EL (cell line): Measurements from ENCODE around the gene DUS4L.
"Not testable (repeated sequence)": the region's sequence is repeated elsewhere in the genome, so short reads cannot be mapped to it uniquely, and the experiment has no call there.

ENCODE experiments used
- DNase-seq: peaks from one replicate; pipeline ENCODE4 v3.0.0-alpha.2; 2016

The DUS4L gene, protein sequence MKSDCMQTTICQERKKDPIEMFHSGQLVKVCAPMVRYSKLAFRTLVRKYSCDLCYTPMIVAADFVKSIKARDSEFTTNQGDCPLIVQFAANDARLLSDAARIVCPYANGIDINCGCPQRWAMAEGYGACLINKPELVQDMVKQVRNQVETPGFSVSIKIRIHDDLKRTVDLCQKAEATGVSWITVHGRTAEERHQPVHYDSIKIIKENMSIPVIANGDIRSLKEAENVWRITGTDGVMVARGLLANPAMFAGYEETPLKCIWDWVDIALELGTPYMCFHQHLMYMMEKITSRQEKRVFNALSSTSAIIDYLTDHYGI

DNA sequence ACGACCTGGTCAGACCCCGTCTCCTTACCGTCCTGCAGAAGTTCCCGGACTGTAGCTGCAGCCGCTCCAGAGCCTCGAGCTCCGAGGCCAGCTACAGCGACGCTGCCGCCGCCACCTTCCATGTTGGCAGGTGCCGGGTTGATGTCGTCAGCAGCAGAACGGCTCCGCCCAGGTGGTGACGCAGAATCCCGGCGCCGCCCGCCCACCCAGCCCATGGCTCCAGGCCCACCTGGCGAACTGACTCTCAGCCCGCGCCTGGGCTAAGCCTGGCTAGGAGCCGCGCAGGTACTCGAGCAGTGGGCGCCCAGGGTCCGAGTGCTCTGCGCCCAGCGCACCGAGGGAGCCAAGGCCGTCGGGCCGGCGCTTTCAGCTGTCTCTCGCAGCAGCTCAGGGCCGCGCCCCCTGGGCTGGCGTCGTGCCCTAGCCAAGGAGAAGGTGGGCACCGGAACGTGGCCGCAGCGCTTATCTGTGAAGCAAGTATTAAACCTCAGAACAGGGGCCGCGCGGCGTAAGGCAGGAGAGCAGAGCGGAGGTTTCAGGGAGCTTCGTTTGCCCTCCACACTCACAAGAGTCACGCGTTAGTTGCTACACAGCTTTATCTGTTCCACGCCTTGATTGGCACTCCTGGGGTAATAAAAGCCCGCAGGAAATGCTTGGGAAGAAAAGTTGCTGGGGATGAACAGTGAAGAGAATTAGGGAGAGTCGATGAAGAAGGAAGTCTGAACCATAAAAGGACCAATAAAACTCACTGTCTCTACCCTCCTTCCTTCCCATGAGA lies at the start of gene DUS4L, which contains the start of gene COG5:
Gene DUS4L, plus strand, starts transcription at position 197 of the 778 bp plus-strand sequence. CDS start 3,100 bp downstream, outside the sequence.
Gene COG5, minus strand, starts transcription at position 146 of the 778 bp plus-strand sequence. Its CDS starts 24 bp downstream, at position 122.
- peak; percentile 73 for DNase-seq

DNA sequence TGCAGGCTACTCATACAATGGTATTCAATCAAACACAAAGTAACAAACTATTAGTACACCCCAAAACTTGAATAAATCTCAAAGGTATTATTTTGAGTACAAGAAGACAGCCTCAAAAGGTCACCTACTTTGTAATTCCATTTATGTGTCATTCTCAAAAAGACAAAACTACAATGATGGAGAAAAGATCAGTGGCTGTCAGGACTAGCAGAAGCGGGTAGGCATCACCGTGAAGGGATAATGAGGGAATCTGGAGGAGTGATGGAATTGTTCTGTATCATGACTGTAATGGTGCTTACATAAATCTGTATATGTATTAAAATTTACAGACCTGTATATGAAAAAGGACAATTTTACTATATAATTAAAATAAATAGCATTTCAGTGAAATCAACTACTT lies 37.1 kb upstream of the DUS4L start:
- DNase-seq: no peak

DNA sequence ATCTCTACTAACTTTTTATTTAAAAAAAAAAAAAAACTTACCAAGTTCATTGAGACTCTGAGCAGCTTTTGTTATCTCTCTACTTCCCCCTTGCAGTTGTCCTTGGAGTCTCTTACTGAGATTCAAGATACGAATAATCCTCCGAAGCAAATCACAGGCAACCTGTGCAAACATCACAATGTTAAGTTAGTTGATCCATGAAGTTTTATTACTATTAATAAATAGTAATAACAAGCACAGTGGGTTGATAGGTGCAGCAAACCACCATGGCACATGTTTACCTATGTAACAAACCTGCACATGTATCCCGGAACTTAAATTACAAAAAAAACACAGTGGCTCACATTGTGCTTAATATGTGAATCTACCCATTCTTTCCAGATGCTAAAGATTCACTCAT lies 36.6 kb upstream of the DUS4L start:
- DNase-seq: no peak

DNA sequence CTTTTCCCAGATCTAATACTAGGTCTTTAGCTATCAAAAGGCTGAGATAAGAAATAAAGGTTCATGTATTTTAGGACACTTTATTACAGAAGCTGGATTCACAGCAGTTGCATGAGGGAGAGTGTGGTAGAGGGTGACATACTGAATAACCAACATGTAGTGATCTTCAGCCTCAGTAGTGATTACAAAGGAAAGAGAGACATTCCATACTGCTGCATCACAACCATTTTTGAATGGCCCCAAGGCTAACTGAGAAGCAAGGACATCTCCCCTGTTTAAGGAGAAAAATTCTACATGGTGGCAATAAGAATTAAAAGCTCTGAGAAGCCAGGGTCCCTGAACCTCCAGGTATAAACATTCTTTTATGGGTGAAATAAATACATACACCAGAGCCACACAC lies 35.3 kb upstream of the DUS4L start:
- DNase-seq: peak; percentile 75

DNA sequence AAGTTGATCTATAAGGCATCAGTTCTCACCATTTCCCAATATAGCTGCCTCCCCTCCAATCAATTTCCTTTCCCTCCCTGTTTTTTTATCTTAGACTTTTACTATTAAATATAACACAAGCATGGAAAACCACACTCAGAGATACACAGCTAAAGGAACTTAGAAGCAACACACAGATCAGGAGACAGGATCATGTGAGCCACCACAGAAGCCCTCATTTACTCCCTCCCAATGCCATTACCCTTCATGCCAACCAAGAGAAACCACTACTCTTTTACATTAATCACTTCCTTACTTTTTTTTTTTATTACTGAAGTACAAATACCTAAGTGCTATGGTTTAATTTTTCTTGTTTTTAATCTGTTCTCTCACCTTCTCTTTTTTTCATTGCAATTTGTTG lies 33.0 kb upstream of the DUS4L start:
- DNase-seq: no peak

DNA sequence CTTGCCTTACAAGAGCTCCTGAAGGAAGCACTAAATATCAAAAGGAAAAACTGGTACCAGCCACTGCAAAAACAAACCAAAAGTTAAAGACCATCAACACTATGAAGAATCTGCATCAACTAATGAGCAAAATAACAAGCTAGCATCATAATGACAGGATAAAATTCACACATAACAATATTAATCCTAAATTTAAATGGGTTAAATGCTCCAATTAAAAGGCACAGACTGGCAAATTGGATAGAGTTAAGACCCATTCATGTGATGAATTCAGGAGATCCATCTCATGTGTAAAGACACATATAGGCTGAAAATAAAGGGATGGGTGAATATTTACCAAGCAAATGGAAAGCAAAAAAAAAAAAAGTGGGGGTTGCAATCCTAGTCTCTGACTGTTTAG lies 29.6 kb upstream of the DUS4L start:
- no peak for DNase-seq

DNA sequence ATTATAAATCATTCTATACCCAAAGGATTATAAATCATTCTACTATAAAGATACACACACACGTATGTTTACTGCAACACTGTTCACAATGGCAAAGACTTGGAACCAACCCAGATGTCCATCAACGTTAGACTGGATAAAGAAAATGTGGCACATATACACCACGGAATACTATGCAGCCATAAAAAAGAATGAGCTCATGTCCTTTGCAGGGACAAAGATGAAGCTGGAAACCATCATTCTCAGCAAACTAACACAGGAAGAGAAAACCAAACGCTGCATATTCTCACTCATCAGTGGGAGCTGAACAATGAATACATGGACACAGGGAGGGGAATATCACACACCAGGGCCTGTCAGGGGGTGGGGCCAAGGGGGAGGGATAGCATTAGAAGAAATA lies 26.5 kb upstream of the DUS4L start:
- DNase-seq: not testable (repeated sequence)

DNA sequence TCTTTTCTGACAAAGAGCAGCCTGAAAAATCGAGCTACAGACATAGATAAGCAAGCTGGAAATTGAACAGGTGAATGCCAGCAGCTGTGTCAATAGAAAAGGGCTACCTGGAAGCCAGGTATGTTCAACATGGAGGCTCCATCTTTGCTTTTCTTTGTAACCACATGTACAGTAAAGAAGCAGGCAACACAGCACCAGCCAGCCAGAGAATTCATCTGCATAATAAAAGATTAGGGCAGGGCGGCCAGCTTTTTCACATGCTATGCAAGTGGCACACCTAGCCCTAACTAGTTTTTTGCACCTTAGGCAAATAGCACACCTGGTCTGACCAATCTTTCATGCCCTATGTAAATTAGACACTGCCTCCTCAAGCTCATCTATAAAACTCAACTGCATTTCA lies 25.8 kb upstream of the DUS4L start:
- no peak for DNase-seq

DNA sequence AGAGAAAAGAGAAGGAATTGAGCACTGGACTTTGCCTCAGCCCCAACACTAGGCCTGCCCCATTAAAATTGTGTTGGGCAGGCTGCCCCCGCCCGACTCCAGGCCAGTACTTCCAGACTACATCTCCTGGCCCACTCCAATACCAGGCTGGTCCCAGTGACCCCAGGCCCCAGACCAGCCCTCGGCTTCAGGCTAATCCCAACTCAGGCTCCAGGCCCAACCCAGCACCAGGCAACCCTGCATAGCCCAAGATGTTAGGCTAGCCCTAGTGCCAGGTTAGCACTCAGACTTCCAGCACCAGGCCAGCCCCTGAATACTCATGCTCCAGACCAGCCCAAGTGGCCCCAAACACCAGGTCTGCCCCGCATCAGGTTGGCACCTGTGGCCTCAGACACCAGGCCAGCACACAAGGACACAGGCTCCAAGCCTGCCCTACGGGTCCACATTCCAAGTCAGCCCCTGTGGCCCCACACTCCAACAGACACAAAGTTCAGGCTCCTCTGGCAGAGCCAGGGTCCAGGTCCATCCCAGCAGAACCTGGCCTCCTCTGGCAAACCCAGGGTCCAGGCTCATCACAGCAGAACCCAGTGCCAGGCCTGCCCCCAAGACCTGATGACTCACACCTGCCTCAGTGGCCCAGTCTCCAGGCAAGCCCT lies 20.3 kb upstream of the DUS4L start:
- no peak for DNase-seq

DNA sequence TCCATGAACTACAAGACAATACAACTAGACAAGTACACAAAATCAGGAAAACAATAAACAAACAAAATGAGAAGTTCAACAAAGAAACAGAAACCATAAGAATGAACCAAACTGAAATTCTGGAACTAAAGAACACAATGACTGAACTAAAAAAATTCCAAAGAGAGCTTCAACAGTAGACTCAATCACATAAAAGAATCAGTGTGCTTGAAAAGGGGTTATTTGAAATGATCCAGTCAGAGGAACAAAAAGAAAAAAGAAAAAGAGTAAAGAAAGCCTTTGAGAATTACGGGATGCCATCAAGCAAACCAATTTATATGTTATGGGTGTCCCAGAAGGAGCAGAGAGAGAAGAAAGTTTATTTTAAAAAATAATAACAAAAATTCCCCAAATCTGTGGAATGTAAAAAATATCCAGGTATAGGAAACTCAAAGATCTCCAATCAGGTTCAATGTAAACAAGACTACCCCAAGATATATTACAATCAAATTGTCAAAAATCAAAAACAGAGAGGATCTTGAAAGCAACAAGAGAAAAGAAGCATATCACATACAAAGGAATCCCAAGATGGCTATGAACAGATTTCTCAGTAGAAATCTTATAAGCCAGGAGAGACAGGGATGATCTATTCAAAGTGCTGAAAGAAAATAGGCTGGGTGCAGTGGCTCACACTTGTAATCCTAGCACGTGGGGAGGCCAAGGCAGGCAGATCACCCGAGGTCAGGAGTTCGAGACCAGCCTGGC lies 18.8 kb upstream of the DUS4L start:
- no peak for DNase-seq

DNA sequence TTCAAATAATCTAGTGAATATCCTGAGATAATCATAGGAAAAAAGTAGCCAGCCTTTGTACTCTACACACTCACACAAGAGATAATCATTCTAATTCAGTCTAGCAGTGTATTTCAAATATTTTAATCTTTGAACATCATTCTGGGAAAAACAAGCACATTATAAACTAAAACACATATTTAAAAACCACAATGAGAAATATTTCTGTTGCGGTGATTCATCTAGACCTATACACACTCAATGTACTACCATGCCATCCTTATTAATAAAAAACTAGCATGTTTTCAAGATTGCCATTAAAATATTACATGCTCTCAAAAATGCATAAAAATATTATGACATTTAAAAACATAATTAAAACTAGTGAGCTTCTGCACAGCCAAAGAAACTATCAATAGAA lies 11.8 kb upstream of the DUS4L start:
- DNase-seq: peak; percentile 10

DNA sequence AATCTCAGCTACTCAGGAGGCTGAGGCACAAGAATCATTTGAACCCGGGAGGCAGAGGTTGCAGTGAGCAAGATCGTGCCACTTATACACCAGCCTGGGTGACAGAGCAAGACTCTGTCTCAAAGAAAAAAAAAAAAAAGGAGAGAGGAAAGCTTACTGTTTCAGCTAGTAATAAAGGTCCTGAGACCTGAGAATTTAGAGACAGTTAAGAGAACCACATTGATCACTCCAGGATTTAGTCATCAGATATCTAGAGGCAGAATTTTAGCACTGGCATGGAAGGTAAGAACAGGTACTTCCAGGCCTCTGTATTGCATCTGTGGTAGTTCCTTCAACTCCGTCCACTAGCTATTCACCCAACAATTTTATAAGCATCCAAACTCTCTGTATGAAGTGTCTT lies 7.9 kb upstream of the DUS4L start:
- no peak for DNase-seq

DNA sequence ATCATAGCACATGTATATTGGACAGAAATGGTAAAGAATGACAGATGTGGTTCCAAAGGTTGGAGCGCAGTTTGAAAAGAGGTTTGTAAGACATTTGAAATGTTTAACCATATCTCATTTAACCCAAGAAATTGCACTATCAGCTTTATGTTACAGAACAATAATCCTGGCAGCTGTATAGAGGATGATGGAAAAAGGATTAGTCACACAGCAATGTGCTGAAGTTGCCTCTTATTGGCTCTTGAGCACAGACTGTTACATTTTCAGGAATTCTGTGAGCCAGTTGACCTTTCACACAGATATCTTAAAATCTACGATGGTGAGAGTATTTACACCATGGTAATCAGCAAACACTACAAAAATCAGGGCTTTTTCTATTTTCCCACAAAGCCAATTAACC lies 3.9 kb upstream of the DUS4L start:
- peak; percentile 50 for DNase-seq

DNA sequence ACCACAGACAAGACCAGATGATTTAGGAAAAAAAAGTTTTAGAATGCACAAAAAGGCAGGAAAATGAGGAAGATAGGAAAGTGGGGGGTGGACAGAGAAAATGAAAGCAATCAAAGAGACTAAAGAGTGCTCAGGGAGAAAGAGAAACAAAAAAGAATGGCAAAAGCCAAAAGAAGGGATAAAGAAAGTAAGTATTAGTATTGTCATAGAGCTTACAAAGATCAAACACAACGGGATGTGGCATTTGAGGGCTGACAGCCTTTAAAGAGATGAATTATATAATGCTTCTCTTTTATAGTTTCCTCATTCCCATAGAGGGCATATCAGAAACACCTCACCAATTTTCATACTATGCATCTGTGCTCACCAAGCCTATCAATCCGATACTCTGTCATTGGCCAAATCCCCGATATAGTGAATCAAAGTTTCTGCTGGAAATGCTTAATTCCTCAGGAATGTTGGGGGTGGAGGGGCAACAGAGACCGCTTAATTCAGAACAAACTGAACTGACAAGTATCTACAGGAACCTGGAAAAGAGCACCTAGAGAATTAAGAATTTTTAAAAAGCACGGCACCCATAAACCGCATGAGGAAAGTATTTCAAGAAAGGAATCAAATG lies 2.8 kb upstream of the DUS4L start:
- DNase-seq: peak; percentile 19

DNA sequence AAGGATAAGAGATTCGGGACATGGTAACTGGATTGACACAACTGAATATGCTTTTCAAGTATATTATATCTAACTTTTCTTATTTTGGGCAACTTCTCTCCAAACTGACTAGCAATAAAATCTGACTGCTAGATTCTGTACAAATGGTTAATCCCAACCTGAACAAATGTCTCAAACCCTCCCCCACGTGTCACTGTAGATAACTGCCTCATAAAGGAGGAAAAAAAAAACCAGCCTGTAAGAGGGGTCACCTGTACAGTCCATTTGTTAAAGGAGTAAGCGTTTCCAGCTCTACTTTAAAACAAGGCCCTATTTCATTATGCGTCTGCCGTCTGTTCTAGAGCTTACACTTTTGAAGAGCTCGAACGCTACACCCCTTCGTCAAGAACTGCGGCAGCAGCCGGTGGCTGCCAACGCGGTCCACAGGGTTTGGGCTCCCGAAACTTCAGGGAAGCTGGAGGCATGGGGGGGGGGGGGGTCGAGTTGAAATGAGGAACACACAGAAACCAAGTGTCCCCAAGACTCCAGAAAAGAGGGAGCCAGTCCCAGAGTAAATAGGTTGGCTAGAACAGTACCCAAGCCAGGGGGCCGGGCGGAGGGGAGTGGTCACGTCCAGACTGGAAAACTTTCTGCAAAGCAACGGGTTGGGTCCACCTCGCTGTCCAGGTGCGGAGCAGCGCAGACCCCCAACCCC lies 543 bp upstream of the DUS4L start:
- DNase-seq: no peak

DNA sequence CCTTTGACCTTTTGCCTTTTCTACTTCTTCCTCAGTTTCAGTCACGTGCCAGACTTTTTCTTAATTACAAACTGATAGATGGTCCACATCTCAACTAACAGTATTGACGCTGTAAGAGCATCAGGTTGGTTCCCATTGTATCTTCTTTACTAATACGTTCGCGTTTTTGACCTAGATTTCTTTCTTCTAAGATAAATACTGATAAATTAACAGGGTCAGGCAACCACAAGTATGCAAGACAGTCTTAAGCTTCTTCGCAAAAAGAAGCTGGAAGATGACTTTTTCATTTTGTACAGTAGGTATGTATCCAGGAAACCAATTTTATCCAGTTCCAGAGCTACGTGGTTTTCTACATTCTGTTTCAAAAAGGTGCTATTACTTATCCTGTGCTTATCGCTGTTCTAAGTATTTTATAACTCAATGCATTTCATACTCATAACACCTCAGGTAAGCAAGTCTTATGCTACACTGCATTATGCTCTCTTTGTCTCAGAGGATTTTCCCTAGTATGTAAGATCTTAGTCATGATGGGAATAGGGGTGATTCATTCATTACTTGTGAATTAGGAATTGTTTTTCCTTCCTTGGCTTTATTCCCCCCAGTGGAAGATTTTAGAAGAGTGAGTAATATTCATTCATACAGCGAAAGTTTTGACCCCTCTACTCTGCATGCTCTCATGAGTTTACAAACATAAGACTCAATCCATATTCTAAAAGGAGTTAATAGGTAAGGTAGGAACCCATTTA lies 955 bp downstream of the DUS4L start:
- DNase-seq: peak; percentile 85

DNA sequence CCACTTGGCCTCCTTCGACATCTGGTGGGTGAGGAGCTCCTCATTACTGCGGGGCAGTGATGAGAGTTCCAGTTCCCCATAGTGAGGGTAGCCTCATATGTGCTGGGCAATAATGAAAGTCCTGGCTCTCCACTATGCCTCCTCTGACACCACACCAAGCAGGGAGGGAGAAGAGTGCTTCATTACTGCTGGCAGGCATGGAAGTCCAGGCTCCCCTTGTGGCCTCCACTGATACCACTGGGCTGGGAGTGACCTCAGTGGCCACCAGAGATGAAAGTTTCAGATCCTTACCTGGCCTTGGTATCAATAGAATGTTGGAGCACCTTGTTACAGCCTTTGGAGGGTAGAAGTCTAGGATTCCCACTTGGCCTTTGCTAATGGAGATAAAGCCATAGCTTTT lies 6.5 kb downstream of the DUS4L start:
- DNase-seq: no peak

DNA sequence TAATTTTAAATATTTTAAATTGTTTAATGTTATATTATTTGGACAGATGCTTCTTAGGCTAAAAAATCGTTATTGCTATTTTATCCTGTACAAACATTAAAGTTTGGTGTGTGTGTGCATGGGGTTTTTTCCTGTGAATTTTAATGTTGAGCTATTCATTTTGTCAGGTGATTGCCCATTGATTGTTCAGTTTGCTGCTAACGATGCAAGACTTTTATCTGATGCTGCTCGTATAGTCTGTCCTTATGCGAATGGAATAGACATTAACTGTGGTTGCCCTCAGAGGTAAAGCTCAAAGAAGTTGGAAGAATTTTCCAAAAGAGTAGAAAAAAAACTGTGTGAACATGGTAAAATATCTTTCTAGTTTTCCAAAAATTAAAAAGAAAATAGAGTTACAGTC lies 9.8 kb downstream of the DUS4L start:
- no peak for DNase-seq

DNA sequence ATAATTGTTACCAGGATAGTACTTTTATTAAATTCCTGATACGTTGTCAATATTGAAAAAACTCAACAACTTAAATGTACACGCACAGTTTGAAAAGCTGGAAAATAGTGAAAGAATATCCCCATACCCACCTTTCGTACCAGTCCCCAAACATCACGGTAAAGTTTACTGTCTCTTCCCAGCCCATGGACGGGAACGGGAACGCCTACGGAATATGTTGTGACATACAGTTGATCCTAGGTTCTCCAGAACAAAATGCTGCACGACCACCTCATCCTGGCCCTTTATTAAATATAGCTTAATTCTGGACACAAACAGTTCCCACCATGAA lies 15.7 kb downstream of the DUS4L start:
- DNase-seq: no peak

DNA sequence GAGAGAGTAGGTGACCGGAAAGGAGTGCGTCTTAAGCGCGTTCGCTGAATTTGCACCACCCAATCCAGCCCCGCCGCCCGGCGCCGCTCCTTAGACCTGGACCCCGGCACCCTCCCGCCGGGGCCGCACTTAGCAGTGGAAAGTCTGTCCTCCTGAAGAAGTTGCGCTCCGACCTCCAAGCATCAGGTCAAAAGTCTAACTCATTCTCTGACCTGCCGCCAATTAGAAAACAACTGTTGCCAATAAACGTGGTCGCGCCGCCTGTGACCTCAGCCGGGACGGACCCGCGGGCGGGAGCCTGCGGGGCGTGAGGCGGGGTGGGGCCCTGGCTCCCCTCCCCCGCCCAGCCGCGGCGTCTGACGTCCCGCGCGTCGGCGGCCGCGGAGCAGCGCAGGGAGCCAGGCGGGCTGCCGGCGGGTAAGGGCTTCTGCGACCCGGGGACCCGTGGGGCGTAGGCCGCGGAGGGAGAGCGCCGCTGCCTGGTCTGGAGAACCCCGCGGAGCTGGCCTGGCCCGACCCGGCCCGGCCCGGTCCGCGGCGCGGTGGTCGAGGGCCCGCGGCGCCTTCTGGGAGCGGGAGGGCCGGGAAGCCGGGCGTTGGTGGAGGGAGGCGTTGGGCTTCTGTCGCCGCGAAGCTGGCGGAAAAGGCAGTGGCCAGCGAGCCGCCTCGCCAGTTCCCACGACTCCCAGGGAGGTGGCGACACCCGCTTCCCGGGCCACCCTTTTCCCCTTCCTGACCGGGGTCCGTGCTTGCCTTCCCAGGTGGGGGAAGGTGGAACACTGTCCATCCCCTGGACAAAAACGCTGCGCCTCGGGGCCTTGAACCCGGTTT lies 16.3 kb downstream of the DUS4L start, which contains the start of gene BCAP29:
Gene BCAP29, plus strand, starts transcription at position 362 of the 831 bp plus-strand sequence. CDS start 527 bp downstream, outside the sequence.
- peak; percentile 70 for DNase-seq
